ENCODE measurements around the gene PDE11A.
A peak's percentile ranks its signal among the peaks of the same experiment; 100 is the strongest.

- no peak for TF ChIP-seq MAX (IDR thresholded peaks at IDR 0.05)
- peak; percentile 30 for TF ChIP-seq YY1 (IDR thresholded peaks at IDR 0.05)
- TF ChIP-seq CTCF (IDR thresholded peaks at IDR 0.05; ENCODE audit: low read depth, low read length, missing input control), result no peak
- TF ChIP-seq JUND (IDR thresholded peaks at IDR 0.05), result no peak
- TF ChIP-seq RAD21 (IDR thresholded peaks at IDR 0.05), result no peak
- TF ChIP-seq REST (IDR thresholded peaks at IDR 0.05), result no peak
- TF ChIP-seq ATF3 (IDR thresholded peaks at IDR 0.05), result no peak
Observed at GRCh38 chr2:177692042-177692782, 380.4 kb downstream of the PDE11A start.
